H9 (cell line): ENCODE results near the gene FOLR1. TPM values are rescaled to one million over a fixed set of nuclear protein-coding genes. Genes with fewer than 3 reads are reported as not detected.
"Not testable (repeated sequence)": the region's sequence is repeated elsewhere in the genome, so short reads cannot be mapped to it uniquely, and the experiment has no call there.

Experiments
- DNase-seq: peaks from one replicate; pipeline ENCODE4 v3.0.0-alpha.2; 2017
- H2AFZ ChIP-seq: one replicate; pipeline ENCODE4 v1.6.1; 2013; ENCODE audit warnings: mild to moderate bottlenecking, low read length, control low read depth, moderate library complexity
- H2AK5ac ChIP-seq: 2 replicates; pipeline ENCODE4 v1.6.1; 2013; ENCODE audit warnings: low read length, control low read depth, mixed read lengths; ENCODE audit not compliant: insufficient read length
- H2BK120ac ChIP-seq: one replicate; pipeline ENCODE4 v1.6.1; 2013; ENCODE audit warnings: low read depth, mild to moderate bottlenecking, low read length, control low read depth, inconsistent platforms; ENCODE audit not compliant: poor library complexity, severe bottlenecking
- H2BK12ac ChIP-seq: 2 replicates; pipeline ENCODE4 v1.6.1; 2013; ENCODE audit warnings: low read length, control low read depth, mixed read lengths, low read depth; ENCODE audit not compliant: insufficient read length
- H2BK15ac ChIP-seq: 2 replicates; pipeline ENCODE4 v1.6.1; 2013; ENCODE audit warnings: low read depth, low read length, control low read depth
- H2BK20ac ChIP-seq: one replicate; pipeline ENCODE4 v1.6.1; 2013; ENCODE audit warnings: low read depth, mild to moderate bottlenecking, low read length, control low read depth, inconsistent platforms; ENCODE audit not compliant: poor library complexity, severe bottlenecking
- H2BK5ac ChIP-seq: 2 replicates; pipeline ENCODE4 v1.6.1; 2013; ENCODE audit warnings: low read length, control low read depth, mixed read lengths; ENCODE audit not compliant: insufficient read length
- H3K14ac ChIP-seq: 2 replicates; pipeline ENCODE4 v1.6.1; 2013; ENCODE audit warnings: low read length, control low read depth; ENCODE audit not compliant: insufficient read depth
- H3K18ac ChIP-seq: 2 replicates; pipeline ENCODE4 v1.6.1; 2013; ENCODE audit warnings: low read depth, mild to moderate bottlenecking, mixed read lengths, low read length, control low read depth; ENCODE audit not compliant: insufficient read length
- H3K23ac ChIP-seq: 2 replicates; pipeline ENCODE4 v1.6.1; 2013; ENCODE audit warnings: low read length, control low read depth, mixed read lengths, low read depth; ENCODE audit not compliant: insufficient read length
- H3K23me2 ChIP-seq: 2 replicates; pipeline ENCODE4 v1.6.1; 2013; ENCODE audit warnings: low read depth, mild to moderate bottlenecking, mixed read lengths, low read length, control low read depth; ENCODE audit not compliant: insufficient read length, poor library complexity, severe bottlenecking
- H3K27ac ChIP-seq: 2 replicates; pipeline ENCODE4 v1.5.1; 2013; ENCODE audit warnings: low read length, control low read depth, mixed read lengths, low read depth; ENCODE audit not compliant: insufficient read length
- H3K27me3 ChIP-seq: 2 replicates; pipeline ENCODE4 v1.6.1; 2013; ENCODE audit warnings: low read length, control low read depth, inconsistent platforms; ENCODE audit not compliant: insufficient read depth
- H3K4ac ChIP-seq: 2 replicates; pipeline ENCODE4 v1.6.1; 2013; ENCODE audit warnings: low read depth, mild to moderate bottlenecking, control low read depth, inconsistent platforms, low read length, moderate library complexity
- H3K4me1 ChIP-seq: 2 replicates; pipeline ENCODE4 v1.6.1; 2013; ENCODE audit warnings: low read length, control low read depth, inconsistent platforms; ENCODE audit not compliant: insufficient read depth
- H3K4me2 ChIP-seq: 2 replicates; pipeline ENCODE4 v1.6.1; 2013; ENCODE audit warnings: low read length, control low read depth, mixed read lengths; ENCODE audit not compliant: insufficient read length, insufficient read depth
- H3K56ac ChIP-seq: 2 replicates; pipeline ENCODE4 v1.6.1; 2013; ENCODE audit warnings: low read depth, mild to moderate bottlenecking, mixed read lengths, low read length, control low read depth; ENCODE audit not compliant: insufficient read length
- H3K79me1 ChIP-seq: 2 replicates; pipeline ENCODE4 v1.6.1; 2013; ENCODE audit warnings: low read depth, mild to moderate bottlenecking, moderate library complexity, low read length, control low read depth, inconsistent platforms; ENCODE audit not compliant: insufficient read depth, poor library complexity, severe bottlenecking
- H3K79me2 ChIP-seq: 2 replicates; pipeline ENCODE4 v1.6.1; 2013; ENCODE audit warnings: low read length, control low read depth, inconsistent platforms; ENCODE audit not compliant: insufficient read depth
- H3K9ac ChIP-seq: 2 replicates; pipeline ENCODE4 v1.6.1; 2013; ENCODE audit warnings: low read length, control low read depth, mixed read lengths; ENCODE audit not compliant: insufficient read length; ENCODE audit errors: extremely low read depth
- H3K9me3 ChIP-seq: one replicate; pipeline ENCODE4 v1.6.1; 2013; ENCODE audit warnings: low read depth, low read length, inconsistent platforms; ENCODE audit not compliant: control insufficient read depth
- H3T11ph ChIP-seq: one replicate; pipeline ENCODE4 v1.6.1; 2013; ENCODE audit warnings: mild to moderate bottlenecking, low read length, control low read depth, inconsistent platforms
- H4K20me1 ChIP-seq: one replicate; pipeline ENCODE4 v1.6.1; 2013; ENCODE audit not compliant: control insufficient read depth, insufficient read length, insufficient read depth
- H4K5ac ChIP-seq: 2 replicates; pipeline ENCODE4 v1.6.1; 2013; ENCODE audit warnings: low read depth, mild to moderate bottlenecking, mixed read lengths, low read length, control low read depth; ENCODE audit not compliant: insufficient read length
- H4K8ac ChIP-seq: replicated peaks from 2 replicates; pipeline ENCODE4 v1.6.1; 2013; ENCODE audit warnings: low read length, control low read depth, mixed read lengths, low read depth; ENCODE audit not compliant: insufficient read length
- H4K91ac ChIP-seq: 2 replicates; pipeline ENCODE4 v1.6.1; 2013; ENCODE audit warnings: low read depth, mild to moderate bottlenecking, moderate library complexity, mixed read lengths, low read length, control low read depth; ENCODE audit not compliant: insufficient read length
- H3K27ac Mint-ChIP-seq, 3 experiments: 2 replicates in 2 of 3; 3 replicates in 1 of 3; pipeline ENCODE4 v1.8.0; 2020 to 2021; ENCODE audit warnings: mixed read lengths in 3 of 3, mild to moderate bottlenecking in 1 of 3, moderate library complexity in 1 of 3
- H3K27me3 Mint-ChIP-seq: 2 replicates; pipeline ENCODE4 v1.8.0; 2021; ENCODE audit warnings: low read depth, mild to moderate bottlenecking, moderate library complexity, mixed read lengths
- H3K36me3 Mint-ChIP-seq, 3 experiments: 2 replicates in 2 of 3; 3 replicates in 1 of 3; pipeline ENCODE4 v1.8.0; 2020 to 2021; ENCODE audit warnings: low read depth in 3 of 3, mixed read lengths in 3 of 3; ENCODE audit not compliant: insufficient read depth in 1 of 3
- H3K4me1 Mint-ChIP-seq, 2 experiments: 2 replicates each; pipeline ENCODE4 v1.8.0; 2020; ENCODE audit warnings: mixed read lengths in 2 of 2
- H3K4me3 Mint-ChIP-seq, 2 experiments: 2 replicates in 1 of 2; 3 replicates in 1 of 2; pipeline ENCODE4 v1.8.0; 2020 to 2021; ENCODE audit warnings: mild to moderate bottlenecking in 2 of 2, mixed read lengths in 2 of 2, moderate library complexity in 1 of 2
- H3K9me3 Mint-ChIP-seq, 2 experiments: 2 replicates in 1 of 2; 3 replicates in 1 of 2; pipeline ENCODE4 v1.8.0; 2020; ENCODE audit warnings: mild to moderate bottlenecking in 2 of 2, mixed read lengths in 2 of 2, moderate library complexity in 1 of 2
- WGBS: extraction: QIAGEN DNeasy Blood & Tissue Kit; methylation state at CpG from one replicate; pipeline ENCODE4 v1.1.7; 2013; ENCODE audit warnings: missing lambda C conversion rate, low lambda C conversion rate, mixed read lengths; ENCODE audit not compliant: insufficient read length; ENCODE audit errors: extremely low coverage; 5-methylcytosine and 5-hydroxymethylcytosine counted together
- total RNA-seq: library from RNA; stranded (reverse); gene quantifications from 2 replicates; pipeline ENCODE4 v1.2.1, GENCODE V29; 2021
- TF ChIP-seq, protein P1 (sequence below): fragments of 200-600 bp; sonication (generic); conservative IDR thresholded peaks from 3 replicates; pipeline ENCODE4 v1.8.0; 2021; ENCODE audit warnings: antibody characterized with exemption, mild to moderate bottlenecking

The FOLR1 gene
- total RNA-seq, 1 experiment from 2014 or later = 0.92 TPM

DNA sequence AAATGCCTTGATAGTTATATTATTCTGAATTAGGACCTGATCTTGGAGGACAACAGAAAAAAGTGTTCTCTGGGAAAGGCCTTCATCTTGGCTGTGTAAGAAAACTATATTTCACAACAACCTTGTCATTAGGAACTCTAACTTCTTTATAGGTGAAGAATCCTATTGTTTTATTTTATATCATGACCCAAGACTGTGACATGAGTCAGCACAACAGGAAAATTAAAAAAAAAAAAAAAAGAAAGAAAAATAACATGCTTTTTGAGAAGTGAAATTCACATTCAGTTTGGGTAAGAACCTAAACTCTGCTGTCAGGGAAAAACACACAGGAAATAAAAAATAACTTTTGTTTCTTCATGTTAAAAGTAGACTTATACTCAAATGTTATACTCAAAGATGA lies 12.9 kb downstream of the FOLR1 start:
- no peak overlapping the region for H2BK12ac ChIP-seq
- no peak overlapping the region for H3K9ac ChIP-seq
- H2AFZ ChIP-seq = no peak overlapping the region
- TF ChIP-seq, protein P1, sequence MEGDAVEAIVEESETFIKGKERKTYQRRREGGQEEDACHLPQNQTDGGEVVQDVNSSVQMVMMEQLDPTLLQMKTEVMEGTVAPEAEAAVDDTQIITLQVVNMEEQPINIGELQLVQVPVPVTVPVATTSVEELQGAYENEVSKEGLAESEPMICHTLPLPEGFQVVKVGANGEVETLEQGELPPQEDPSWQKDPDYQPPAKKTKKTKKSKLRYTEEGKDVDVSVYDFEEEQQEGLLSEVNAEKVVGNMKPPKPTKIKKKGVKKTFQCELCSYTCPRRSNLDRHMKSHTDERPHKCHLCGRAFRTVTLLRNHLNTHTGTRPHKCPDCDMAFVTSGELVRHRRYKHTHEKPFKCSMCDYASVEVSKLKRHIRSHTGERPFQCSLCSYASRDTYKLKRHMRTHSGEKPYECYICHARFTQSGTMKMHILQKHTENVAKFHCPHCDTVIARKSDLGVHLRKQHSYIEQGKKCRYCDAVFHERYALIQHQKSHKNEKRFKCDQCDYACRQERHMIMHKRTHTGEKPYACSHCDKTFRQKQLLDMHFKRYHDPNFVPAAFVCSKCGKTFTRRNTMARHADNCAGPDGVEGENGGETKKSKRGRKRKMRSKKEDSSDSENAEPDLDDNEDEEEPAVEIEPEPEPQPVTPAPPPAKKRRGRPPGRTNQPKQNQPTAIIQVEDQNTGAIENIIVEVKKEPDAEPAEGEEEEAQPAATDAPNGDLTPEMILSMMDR = no peak
- H3T11ph ChIP-seq = no peak overlapping the region
- Mint-ChIP-seq H3K27ac (no peak overlapping the region), H3K4me1 (peaks cover 0 to 7% of the 10 kb centered on the region in 2 experiments; a peak in 3 of 4 replicates), H3K27me3 (peaks cover 2% of the 10 kb centered on the region; the same call in 1 of the 2 replicates), H3K4me3 (no peak overlapping the region), H3K9me3 (no peaks in the 10 kb centered on the region), H3K36me3 (no peaks in the 10 kb centered on the region)
- H2BK15ac ChIP-seq = no peak overlapping the region
- no peak overlapping the region for H4K5ac ChIP-seq
- no peak overlapping the region for H3K18ac ChIP-seq
- no peak overlapping the region for H2BK120ac ChIP-seq
- H3K4ac ChIP-seq = no peak overlapping the region
- H2AK5ac ChIP-seq = no peak overlapping the region
- no peak overlapping the region for H3K56ac ChIP-seq
- H3K27me3 ChIP-seq = no peaks in the 10 kb centered on the region
- H3K14ac ChIP-seq = no peak overlapping the region
- no peak overlapping the region for H2BK5ac ChIP-seq
- no peak overlapping the region for H3K4me2 ChIP-seq
- H4K91ac ChIP-seq = no peak overlapping the region
- no peaks in the 10 kb centered on the region for H3K23me2 ChIP-seq
- no peaks in the 10 kb centered on the region for H3K79me2 ChIP-seq
- no peak overlapping the region for H3K27ac ChIP-seq
- H3K4me1 ChIP-seq = no peaks in the 10 kb centered on the region
- H3K9me3 ChIP-seq = no peaks in the 10 kb centered on the region
- H3K23ac ChIP-seq = no peak overlapping the region
- no peaks in the 10 kb centered on the region for H3K79me1 ChIP-seq
- H4K8ac ChIP-seq = no peak overlapping the region
- no peaks in the 10 kb centered on the region for H4K20me1 ChIP-seq
- DNase-seq = no peak
- H2BK20ac ChIP-seq = no peak overlapping the region

DNA sequence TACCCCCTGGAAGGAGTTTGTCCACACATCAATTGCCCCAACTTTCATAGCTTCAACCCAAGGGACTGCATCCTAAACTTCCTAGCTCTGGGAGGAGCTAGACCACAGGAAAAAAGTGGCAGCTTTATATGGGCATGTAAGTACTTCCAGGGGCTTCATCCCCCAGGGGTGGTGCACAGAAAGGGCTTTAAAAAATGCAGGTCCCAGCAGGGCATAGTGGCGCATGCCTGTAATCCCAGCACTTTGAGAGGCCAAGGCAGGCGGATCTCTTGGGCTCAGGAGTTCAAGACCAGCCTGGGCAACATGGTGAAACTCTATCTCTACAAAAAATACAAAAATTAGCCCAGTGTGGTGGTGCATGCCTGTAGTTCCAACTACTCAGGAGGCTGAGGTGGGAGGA lies 14.9 kb downstream of the FOLR1 start:
- not testable (repeated sequence) for H4K20me1 ChIP-seq, H3K4ac ChIP-seq, H3K9me3 ChIP-seq, H2AK5ac ChIP-seq, H4K8ac ChIP-seq, H2BK20ac ChIP-seq, H2BK12ac ChIP-seq, H3K18ac ChIP-seq, H3K4me2 ChIP-seq, H3K9ac ChIP-seq, H2BK15ac ChIP-seq, H3K4me1 ChIP-seq, H3K36me3 Mint-ChIP-seq, H4K5ac ChIP-seq, H3K27me3 ChIP-seq, H3K4me1 Mint-ChIP-seq, H3K79me1 ChIP-seq, H3K27ac ChIP-seq, H3K27me3 Mint-ChIP-seq, H3K4me3 Mint-ChIP-seq, H2BK5ac ChIP-seq, H3K56ac ChIP-seq, H3K9me3 Mint-ChIP-seq, H3K79me2 ChIP-seq, DNase-seq, H3K14ac ChIP-seq, H2AFZ ChIP-seq, H3K23me2 ChIP-seq, H3K27ac Mint-ChIP-seq, H4K91ac ChIP-seq, H2BK120ac ChIP-seq, H3K23ac ChIP-seq, H3T11ph ChIP-seq
- no CpG with 5 or more reads among the region's 2 CpGs for WGBS
